GM19035 (cell line): ENCODE data around the gene IL37.
"Not testable (repeated sequence)": the region's sequence is repeated elsewhere in the genome, so short reads cannot be mapped to it uniquely, and the experiment has no call there.

ENCODE experiments used
- ATAC-seq: cut with Tn5 transposase; IDR thresholded peaks from one replicate; pipeline ENCODE4 v1.9.1; 2021; ENCODE audit not compliant: unreplicated experiment

IL37 gene

DNA sequence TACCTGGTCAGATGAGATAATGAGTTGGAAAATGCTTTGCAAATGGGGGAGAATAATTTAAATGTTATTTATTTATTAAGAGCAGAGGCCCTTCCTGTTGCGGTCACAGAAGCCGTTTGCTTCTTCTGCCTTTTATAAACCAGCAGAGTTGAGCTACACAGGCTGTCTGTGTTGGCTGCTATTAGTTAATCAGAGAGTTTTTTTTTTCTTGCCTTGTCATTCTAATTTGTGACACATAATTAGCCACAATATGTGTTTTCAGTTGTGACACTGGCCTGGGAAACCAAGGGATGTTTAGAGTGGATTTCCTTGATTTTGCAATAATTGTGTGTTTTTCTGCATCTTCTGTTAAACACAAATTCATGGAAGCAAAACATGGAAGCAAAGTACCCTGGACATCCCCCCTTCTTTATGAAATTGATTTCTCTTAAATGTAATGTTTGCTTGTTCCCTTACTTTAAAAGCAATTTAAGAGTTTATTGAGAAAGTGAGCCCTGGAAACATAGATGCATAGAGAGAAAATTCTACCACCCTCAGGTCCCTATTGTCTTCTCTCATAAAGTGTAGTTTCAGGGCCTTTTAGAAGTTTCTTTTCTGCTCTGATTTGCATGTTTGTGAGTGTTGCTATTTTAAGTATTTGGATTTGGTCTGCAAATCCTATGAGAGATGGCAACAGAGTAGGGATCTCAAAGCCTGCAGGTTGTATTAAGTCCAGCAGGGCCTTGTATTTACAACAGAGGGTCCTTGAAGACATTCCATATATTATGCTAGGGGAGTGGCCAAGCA lies 22.8 kb upstream of the IL37 start:
- no peak for ATAC-seq

DNA sequence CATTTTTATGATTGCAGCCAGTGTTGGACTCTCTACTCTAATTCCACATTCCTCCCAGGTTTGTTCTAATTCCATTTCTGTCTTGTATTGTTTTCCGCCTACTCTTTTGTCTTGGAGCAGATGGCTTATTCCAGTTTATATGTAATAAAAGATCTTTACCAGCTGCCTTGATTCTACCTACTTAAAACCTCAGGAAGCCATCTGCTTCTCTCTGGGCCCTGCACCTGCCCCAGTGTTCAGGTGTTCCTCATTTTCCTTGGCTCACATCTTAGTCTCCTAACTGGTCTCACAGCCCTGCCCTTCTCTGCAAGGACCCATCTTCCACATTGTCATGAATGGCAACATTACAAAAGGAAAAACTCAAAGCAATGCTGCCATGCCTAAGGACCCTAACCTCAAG lies 21.0 kb upstream of the IL37 start:
- ATAC-seq = no peak

DNA sequence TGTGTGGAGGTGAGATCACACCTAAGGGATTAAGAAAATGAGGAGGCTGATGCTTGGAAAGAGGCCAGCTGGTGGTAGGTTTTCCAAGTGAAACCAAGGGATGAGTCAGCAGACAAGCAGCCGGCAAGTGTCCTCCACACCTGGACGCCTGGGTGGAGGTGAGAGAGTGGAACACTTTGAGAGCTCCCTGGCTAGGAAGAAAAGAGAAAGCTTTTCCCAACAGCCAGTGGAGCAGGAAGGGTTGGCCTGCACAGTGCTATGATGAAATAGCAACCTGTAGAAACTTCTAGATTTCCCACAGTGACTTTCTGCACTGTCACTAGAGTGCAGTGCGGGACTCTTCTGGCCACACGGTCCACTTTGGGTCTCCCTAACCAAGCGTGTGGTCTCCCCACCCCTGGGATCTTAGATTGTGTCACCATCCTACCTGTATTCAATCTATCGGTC lies 19.6 kb upstream of the IL37 start:
- ATAC-seq = no peak

DNA sequence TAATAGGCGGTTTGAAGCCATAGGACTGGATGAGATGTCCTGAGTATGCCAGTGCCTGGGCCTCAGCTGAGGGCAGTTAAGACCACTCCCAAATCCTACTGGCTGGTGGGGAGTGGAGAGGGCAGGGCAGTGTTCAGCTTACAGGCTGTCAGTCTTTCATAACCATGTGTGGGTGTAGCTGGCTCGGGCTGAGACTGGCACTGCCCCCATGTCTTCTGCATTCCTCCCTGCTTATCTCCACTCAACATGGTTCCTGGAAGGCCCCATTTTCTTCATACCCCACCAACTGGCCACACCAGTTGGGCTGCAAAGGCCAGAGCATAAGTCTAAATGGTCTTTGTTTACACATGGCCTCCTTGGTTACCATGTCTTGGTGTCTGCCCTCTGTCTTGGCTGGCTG lies 17.2 kb upstream of the IL37 start:
- no peak for ATAC-seq

DNA sequence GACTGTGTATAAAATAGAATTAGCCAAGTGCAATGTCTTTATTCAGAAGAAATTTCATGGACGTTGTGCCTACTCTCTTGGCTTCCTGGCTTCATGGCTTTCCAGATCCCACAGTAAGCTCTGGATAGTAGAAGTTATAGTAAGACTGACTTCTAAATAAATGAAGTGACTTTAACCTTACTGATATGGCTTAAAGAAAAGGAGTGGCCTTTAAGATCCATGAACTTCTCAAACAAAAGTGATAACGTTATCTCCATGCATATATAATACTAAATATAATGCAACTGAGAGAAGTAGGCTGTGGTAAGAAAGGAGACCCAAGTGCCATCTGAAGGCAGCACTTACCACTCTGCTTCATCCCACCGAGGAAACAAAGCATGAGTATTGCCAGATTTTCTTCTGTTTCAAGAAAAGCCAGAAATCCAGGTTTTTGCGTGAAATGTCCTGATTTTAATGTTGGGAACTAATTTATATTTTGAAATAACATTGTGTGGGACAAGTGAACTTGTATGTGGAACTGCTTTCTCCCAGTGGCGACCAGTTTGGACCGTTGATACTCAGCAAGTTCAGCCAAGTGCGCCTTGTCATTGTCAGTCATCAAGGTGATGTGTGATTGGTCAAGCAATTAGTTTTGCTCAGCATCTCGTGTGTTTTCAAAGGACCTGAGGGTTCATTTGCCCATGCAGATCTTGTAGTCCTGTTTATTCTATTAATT lies 13.9 kb upstream of the IL37 start:
- no peak for ATAC-seq

DNA sequence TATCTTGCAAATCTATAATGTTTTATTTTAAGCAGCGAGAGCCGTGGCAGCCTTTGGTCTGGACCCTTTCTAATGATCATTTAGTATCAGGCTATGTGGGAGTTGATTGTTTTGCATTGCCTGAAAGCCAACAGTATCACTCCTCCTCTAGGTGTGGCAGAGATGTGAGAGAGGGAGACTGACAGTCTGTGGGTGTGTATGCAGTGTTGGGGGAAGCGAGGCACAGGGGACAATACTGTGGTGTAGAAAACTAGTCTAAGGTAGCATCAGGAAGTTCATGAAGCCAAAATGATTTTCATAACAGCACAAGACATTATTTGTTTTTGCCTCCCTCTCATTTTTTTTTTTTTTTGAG lies 13.4 kb upstream of the IL37 start:
- ATAC-seq = no peak

DNA sequence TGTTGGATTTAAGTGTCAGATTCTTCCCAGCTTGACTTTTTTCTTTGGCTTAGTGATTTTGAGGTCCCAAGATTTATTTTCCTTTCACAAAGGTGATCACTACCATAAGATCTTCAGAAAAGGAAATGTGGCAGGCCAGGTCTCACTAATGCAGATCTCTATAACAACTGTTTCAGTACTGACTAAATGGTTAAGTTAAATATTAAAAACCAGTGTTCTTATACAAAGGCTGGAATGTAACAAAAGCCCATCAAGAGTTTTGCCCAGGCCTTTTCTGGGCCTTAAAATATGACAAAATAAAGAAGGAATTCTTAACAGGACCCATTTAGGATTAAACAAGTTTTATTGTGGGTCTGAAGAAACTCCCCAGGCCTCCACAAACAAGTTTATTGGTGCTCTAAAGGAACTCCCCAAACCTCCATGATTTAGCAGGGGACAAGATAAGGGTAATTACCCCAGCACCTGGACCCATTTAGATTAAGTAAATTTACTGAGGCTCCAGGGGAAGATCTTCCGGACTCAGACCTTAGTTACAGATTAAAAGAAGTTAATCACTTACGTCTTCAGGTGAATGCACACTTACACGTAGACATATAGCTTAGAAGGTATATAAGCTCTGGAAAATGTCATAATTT lies 9.4 kb upstream of the IL37 start:
- ATAC-seq = not testable (repeated sequence)

DNA sequence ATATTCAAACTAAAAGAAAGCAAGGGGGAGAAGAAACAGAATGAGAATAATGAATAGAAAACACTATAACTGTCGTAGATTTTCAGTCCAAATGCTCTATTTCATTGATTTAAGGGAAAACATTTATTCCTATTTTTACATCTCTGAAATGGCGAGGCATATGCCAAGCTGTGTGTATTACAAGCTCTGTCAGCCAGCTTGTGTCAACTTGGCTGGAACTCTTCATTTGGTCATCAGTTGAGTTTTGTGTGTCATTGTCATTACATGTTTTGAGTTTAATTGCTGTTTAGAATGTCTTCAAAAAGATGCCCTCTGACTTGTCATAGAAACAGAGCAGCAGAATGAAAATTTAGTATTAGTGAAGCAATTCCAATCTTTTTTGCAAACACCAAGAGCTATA lies 8.1 kb upstream of the IL37 start:
- no peak for ATAC-seq

DNA sequence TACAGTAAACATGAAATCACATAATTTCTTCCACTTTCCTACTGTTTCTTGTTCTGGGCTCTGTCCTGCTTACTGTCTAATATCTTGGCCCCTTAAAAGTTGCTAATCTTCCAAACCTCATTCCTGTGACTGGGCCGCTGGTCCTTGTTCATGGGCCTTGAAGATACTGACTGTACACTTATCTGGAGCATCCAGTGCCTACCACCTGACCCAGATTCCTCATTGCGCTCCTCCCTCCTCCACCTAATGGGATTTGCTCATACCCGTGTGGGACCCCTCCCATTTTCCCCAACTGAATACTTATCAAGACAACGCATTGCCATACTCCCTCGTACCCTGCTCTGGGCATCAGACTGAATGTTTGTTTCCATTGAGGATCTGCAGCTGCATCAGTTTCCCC lies 6.1 kb upstream of the IL37 start:
- ATAC-seq = no peak

DNA sequence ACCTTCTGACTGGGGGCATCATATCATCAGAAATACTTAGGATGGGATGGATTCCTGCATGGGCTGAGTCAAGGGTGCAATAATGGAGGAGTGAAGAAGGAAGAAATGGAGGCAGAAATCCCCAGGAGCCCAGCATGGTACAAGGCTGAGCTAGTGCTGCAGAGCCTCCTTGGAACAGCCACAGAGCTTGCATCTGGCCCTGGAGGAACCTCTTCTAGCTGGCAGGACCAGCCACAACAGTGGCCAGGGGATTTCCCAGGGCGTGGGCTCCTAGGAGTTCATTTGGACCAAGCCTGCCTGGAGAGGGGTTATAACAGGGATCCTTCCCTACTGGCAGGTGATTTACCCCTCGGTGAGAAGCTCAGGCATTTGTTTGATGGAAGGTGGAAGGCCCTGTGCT lies 4.7 kb upstream of the IL37 start:
- no peak for ATAC-seq

DNA sequence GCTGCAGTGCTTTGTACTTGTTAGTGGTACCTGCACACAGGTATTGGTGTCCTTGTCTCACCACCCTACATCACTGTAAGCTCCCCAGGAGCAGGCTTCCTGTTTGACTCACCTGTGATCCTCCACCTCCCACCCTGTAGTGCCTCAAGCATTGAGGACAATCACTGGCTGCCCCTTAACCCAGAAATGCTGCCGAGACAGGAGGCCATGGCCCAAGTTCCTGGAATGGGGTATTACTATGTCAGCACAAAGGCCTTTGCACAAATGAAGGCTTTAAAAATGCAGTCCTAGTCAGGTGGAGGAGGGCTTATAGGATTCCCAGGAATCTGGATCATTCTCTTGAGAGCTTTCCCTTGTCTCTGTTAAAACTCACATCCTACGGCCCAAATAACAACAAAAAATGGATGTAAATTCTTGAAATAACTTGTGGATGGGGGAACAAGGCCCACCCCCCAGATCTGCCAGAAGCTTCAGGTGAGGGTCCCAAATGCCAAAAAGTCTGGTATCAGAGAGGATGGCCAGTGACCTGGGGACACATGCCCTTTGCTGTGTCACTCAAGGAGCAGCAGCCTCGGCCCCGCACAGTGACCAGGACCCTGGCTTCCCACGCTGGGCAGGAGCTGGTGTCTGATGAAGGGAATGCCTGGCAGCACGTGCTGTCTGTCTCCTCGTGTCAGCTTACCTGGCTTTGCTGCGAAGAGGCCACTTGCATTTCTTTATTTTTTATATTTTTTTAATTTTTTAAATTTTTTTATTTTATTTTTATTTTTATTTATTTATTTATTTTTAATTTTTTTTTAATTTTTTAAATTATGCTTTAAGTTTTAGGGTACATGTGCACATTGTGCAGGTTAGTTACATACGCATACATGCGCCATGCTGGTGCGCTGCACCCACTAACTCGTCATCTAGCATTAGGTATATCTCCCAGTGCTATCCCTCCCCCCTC lies 3.7 kb upstream of the IL37 start:
- no peak for ATAC-seq

DNA sequence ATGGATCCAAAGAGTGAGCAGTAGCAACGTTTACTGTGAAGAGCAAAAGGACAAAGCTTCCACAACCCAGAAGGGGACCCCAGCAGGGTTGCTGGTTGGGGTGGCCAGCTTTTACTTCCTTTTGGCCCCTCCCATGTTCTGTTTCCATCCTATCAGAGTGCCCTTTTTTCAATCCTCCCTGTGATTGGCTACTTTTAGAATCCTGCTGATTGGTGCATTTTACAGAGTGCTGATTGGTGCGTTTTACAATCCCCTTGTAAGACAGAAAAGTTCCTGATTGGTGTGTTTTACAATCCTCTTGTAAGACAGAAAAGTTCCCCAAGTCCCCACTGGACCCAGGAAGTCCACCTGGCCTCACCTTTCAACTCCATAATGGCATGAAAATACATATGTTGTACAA lies 2.4 kb upstream of the IL37 start:
- ATAC-seq = not testable (repeated sequence)

DNA sequence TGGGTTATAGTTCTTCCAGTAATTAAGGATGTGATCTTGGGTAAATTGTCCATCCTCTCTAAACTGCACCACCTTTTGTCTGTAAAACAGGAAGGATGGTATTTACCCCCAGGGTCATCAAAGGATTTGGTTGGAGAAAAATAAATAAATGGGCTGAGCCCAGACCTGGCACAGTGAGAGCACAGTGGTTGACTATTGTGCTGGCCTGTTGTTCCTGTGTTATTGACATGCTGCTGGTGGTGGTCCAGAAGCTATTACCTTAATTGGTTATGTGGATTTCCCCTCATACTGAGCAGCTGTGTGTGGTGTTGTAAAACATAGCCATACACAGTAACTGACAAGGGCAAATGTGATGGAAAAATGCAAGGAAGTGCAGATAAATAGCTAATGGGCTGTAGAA lies 746 bp upstream of the IL37 start:
- no peak for ATAC-seq

DNA sequence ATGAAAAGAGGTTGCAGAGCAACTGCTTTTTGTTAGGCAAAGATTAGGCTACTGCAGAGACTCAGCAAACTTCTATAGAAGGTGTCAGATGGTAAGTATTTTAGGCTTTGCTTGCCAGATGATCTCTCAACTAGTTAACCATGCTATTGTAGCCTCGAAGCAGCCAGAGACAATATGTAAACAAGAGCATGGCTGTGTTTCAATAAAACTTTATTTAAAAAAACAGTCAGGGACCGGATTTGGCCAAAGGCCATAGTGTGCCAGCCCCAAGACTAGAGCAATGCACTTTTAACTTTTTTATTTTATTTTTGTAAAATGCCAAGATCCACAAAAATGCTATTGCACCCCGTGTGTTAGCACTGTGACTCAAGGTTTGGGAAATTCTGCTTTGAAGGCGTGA lies 1.4 kb downstream of the IL37 start:
- ATAC-seq = no peak

DNA sequence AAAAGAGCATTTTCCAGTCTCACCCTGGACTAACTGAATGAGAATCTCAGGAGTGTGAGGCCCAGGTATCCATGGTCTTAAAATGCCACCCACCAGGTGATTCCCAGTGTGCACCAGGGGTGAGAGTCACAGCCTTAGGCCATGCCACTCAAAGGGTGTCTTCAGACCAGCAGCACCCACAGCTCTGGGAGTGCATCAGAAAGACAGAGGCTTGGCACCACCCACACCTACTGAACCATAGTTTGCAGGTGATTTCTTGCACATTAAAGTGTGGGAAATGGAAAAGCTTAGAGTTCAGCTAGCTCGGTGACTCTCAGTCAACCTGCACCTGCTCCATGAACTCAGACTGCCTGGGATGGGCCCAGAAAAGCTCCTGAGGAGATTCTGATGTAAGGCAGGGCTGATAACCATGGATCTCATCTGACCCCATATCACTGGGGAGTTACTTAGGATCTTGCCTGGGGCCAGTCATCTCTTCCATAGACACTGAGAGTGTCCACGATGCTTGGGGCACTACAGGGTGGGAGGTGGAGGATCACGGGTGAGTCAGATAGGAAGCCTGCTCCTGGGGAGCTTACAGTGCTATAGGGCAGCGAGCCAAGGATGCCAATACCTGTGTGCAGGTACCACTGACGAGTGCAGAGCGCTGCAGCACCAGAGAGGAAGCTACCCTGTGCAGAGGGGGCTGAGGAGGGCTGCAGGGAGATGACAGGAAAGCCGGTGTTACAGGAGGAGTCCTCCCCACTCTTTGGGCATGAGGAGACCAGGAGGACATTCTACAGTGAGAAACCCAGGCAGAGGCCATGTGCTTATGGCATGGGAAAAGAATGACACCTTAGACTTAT lies 4.6 kb downstream of the IL37 start:
- ATAC-seq = no peak

DNA sequence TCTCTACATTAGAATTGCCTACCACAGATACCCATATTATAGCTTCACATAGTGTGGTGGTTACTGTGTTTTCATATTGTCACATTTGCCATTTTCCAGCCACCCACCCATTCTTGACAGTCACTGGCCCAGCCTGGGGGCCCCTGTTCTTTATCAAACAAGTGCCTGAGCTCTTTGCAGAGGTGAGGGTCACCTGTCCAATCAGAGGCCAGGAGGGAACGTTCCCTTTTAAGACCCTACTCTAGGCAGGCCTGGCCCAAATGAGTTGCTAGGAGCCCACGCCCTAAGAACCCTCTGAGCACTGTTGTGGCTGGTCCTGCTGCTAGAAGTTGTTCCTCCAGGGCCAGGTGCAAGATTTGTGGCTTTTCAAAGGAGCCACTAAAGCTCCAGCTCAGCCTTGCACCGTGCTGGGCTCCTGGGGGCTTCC lies 5.2 kb downstream of the IL37 start:
- no peak for ATAC-seq

DNA sequence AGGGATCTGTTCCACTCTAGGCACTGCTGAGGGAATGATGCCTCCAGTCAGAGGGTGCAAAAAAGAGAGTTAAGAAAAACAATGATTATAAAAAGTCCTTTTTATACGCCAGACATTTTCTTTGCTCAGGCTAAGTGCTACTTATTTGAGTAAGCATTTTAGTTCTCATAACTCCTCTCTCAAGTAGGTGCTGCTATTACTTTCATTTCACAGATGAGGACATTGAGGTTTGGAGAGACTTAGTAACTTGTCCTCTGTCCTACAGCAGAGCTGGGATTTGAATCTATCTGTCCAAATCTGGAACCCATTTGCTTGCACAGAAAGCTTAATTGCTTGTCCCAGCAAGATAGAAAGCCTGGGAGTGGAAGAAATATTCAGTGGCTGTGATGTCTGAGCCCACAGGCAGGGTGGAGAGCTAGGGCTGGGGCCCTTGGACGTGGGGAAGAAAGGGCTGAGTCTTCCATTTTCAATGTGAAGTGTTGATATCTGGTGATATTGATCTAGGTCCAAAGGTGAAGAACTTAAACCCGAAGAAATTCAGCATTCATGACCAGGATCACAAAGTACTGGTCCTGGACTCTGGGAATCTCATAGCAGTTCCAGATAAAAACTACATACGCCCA lies 5.8 kb downstream of the IL37 start:
- no peak for ATAC-seq

DNA sequence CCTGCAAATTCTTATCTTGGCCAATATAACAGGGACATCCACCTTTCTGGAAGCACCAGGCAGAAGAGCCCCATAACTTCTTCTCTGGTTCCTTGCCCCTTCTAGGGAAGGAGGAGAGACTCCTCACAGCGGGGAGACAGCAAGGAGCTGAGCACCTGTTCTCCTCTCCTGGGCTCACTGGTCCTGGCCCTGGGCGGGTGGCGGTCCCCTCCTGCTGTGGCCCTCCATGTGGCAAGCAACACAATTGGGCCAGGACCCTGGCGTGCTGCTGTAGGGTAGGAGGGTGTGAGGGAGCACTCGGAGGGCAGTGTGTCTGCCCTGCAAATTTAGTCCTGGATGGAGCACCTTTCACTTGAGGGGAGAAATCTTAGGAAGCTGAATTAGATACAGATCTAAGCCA lies 6.9 kb downstream of the IL37 start:
- no peak for ATAC-seq

DNA sequence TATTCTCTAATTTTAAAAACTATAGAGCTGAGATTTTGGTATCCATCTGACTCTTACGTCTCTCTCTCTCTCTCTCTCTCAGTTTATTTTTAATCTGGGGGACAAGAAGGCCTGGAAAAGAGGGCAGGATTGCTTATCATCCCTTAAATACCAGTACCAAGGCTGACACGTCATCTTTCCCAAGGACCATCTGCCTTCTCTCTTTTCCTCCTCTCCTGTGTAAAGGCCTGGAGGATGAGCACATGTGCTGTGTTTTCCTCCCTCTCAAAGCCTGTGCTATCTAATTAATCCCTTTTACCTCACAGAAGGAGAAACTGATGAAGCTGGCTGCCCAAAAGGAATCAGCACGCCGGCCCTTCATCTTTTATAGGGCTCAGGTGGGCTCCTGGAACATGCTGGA lies 7.3 kb downstream of the IL37 start:
- ATAC-seq = no peak

DNA sequence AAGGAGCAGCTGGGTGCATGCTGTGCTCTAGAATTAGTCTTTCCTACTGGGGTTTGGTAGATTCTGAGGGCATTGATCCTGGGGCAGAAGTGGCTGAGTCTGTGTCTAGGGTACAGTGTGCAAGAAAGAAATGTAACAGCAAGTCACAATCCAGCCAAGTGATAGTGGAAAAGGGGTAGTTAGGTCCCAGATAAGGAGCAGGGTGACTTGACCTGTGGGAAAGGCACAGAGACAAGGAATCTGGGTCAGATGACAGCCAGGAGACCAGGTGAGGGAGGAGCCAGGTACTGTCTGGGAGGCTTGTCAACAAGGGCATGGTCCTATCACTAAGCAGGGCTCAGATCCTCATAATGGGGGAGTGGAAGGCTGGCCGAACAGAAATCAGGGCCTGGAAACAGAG lies 8.1 kb downstream of the IL37 start:
- no peak for ATAC-seq
